Measurements from ENCODE around the gene E2F3. TPM values are rescaled to one million over a fixed set of nuclear protein-coding genes. Genes with fewer than 3 reads are reported as not detected.

E2F3 gene
- polyA plus RNA-seq, 4 donors, result 1.8 to 15.7 (median 4.4) TPM

- no peak for FAIRE-seq
- H3K36me3 ChIP-seq (ENCODE audit: control insufficient read depth in 3 of 3, insufficient read depth in 2 of 3, low read depth in 1 of 3, low read length in 3 of 3), result peaks cover 0 to 13% (median 3%) of the 10 kb centered on the region in 3 donors
- 89 to 94% (median 89%) methylated on average over 7 of the region's 7 CpGs for WGBS, 3 donors
Measured at GRCh38 chr6:20468209-20468608, 66.5 kb downstream of the E2F3 start.

GRCh38 chr6:20472748-20473147 is 71.1 kb downstream of the E2F3 start:
- FAIRE-seq (no peak), DNase-seq (no peak)
- Histone ChIP-seq H3K36me3 (ENCODE audit: control insufficient read depth in 3 of 3, insufficient read depth in 2 of 3, low read depth in 1 of 3, low read length in 3 of 3) (peaks cover 0 to 9% (median 3%) of the 10 kb centered on the region in 3 donors), H3K27me3 (ENCODE audit: control insufficient read depth in 3 of 3, insufficient read depth in 3 of 3, low read length in 3 of 3) (no peaks in the 10 kb centered on the region), H3K9me3 (ENCODE audit: control insufficient read depth in 2 of 2, insufficient read depth in 1 of 2, low read depth in 1 of 2, low read length in 1 of 2) (no peaks in the 10 kb centered on the region), H3K4me1 (ENCODE audit: control insufficient read depth in 3 of 3, insufficient read depth in 2 of 3, low read depth in 1 of 3, low read length in 2 of 3) (peaks cover 0 to 3% (median 2%) of the 10 kb centered on the region in 3 donors), H3K27ac (ENCODE audit: low read depth in 1 of 3, low read length in 2 of 3) (no peak overlapping the region), H3K4me3 (ENCODE audit: low read depth in 1 of 3, low read length in 3 of 3) (no peak overlapping the region)
- 86 to 93% (median 91%) methylated on average over 3 of the region's 3 CpGs for WGBS, 3 donors

More at GRCh38 chr6:20468209-20468608, 66.5 kb downstream of the E2F3 start:
- H3K9me3 ChIP-seq (ENCODE audit: control insufficient read depth in 2 of 2, insufficient read depth in 1 of 2, low read depth in 1 of 2, low read length in 1 of 2), result peaks cover 0 to under 1% of the 10 kb centered on the region in 2 donors
- H3K4me1 ChIP-seq (ENCODE audit: control insufficient read depth in 3 of 3, insufficient read depth in 2 of 3, low read depth in 1 of 3, low read length in 2 of 3), result no peaks in the 10 kb centered on the region
- no peak overlapping the region for H3K27ac ChIP-seq (ENCODE audit: low read depth in 1 of 3, low read length in 2 of 3)
- no peaks in the 10 kb centered on the region for H3K27me3 ChIP-seq (ENCODE audit: control insufficient read depth in 3 of 3, insufficient read depth in 3 of 3, low read length in 3 of 3)
- no peak for DNase-seq
- no peak overlapping the region for H3K4me3 ChIP-seq (ENCODE audit: low read depth in 1 of 3, low read length in 3 of 3)

- peaks cover 0 to 2% (median 0%) of the 10 kb centered on the region in 3 donors for H3K36me3 ChIP-seq (ENCODE audit: control insufficient read depth in 3 of 3, insufficient read depth in 2 of 3, low read depth in 1 of 3, low read length in 3 of 3)
- DNase-seq (no peak), FAIRE-seq (no peak)
- H3K9me3 ChIP-seq (ENCODE audit: control insufficient read depth in 2 of 2, insufficient read depth in 1 of 2, low read depth in 1 of 2, low read length in 1 of 2), result no peaks in the 10 kb centered on the region
- 83 to 93% (median 85%) methylated on average over 1 of the region's 1 CpG for WGBS, 3 donors
- H3K27me3 ChIP-seq (ENCODE audit: control insufficient read depth in 3 of 3, insufficient read depth in 3 of 3, low read length in 3 of 3), result no peaks in the 10 kb centered on the region
- no peak overlapping the region for H3K27ac ChIP-seq (ENCODE audit: low read depth in 1 of 3, low read length in 2 of 3)
- peaks cover 0 to 3% (median 2%) of the 10 kb centered on the region in 3 donors for H3K4me1 ChIP-seq (ENCODE audit: control insufficient read depth in 3 of 3, insufficient read depth in 2 of 3, low read depth in 1 of 3, low read length in 2 of 3)
- no peak overlapping the region for H3K4me3 ChIP-seq (ENCODE audit: low read depth in 1 of 3, low read length in 3 of 3)
Measured at GRCh38 chr6:20473518-20473917, 71.8 kb downstream of the E2F3 start.

- FAIRE-seq (no peak), DNase-seq (no peak)
- H3K27ac ChIP-seq (ENCODE audit: low read depth in 1 of 3, low read length in 2 of 3), result no peak overlapping the region
- no peaks in the 10 kb centered on the region for H3K27me3 ChIP-seq (ENCODE audit: control insufficient read depth in 3 of 3, insufficient read depth in 3 of 3, low read length in 3 of 3)
- H3K4me1 ChIP-seq (ENCODE audit: control insufficient read depth in 3 of 3, insufficient read depth in 2 of 3, low read depth in 1 of 3, low read length in 2 of 3), result peaks cover 0 to 3% (median 2%) of the 10 kb centered on the region in 3 donors
- no peak overlapping the region for H3K4me3 ChIP-seq (ENCODE audit: low read depth in 1 of 3, low read length in 3 of 3)
- peaks cover 0 to 7% (median 0%) of the 10 kb centered on the region in 3 donors for H3K36me3 ChIP-seq (ENCODE audit: control insufficient read depth in 3 of 3, insufficient read depth in 2 of 3, low read depth in 1 of 3, low read length in 3 of 3)
- 87 to 92% (median 90%) methylated on average over 7 of the region's 7 CpGs for WGBS, 3 donors
- H3K9me3 ChIP-seq (ENCODE audit: control insufficient read depth in 2 of 2, insufficient read depth in 1 of 2, low read depth in 1 of 2, low read length in 1 of 2), result no peaks in the 10 kb centered on the region
Measured at GRCh38 chr6:20474874-20475542, 73.3 kb downstream of the E2F3 start.

GRCh38 chr6:20476501-20477043 is 74.9 kb downstream of the E2F3 start:
- Histone ChIP-seq H3K4me1 (ENCODE audit: control insufficient read depth in 3 of 3, insufficient read depth in 2 of 3, low read depth in 1 of 3, low read length in 2 of 3) (peaks cover 0 to 3% (median 2%) of the 10 kb centered on the region in 3 donors), H3K27me3 (ENCODE audit: control insufficient read depth in 3 of 3, insufficient read depth in 3 of 3, low read length in 3 of 3) (no peaks in the 10 kb centered on the region), H3K9me3 (ENCODE audit: control insufficient read depth in 2 of 2, insufficient read depth in 1 of 2, low read depth in 1 of 2, low read length in 1 of 2) (no peaks in the 10 kb centered on the region), H3K27ac (ENCODE audit: low read depth in 1 of 3, low read length in 2 of 3) (no peak overlapping the region), H3K36me3 (ENCODE audit: control insufficient read depth in 3 of 3, insufficient read depth in 2 of 3, low read depth in 1 of 3, low read length in 3 of 3) (peaks cover 0 to 15% (median 2%) of the 10 kb centered on the region in 3 donors), H3K4me3 (ENCODE audit: low read depth in 1 of 3, low read length in 3 of 3) (no peak overlapping the region)
- FAIRE-seq (no peak), DNase-seq (peak in 1 of 2 donors; percentile 29)
- WGBS, 3 donors, result 93 to 96% (median 95%) methylated on average over 6 of the region's 6 CpGs

GRCh38 chr6:20477485-20477884 is 75.8 kb downstream of the E2F3 start:
- FAIRE-seq (no peak), DNase-seq (peak; percentile 46 to 50)
- no peaks in the 10 kb centered on the region for H3K27me3 ChIP-seq (ENCODE audit: control insufficient read depth in 3 of 3, insufficient read depth in 3 of 3, low read length in 3 of 3)
- H3K36me3 ChIP-seq (ENCODE audit: control insufficient read depth in 3 of 3, insufficient read depth in 2 of 3, low read depth in 1 of 3, low read length in 3 of 3), result peaks cover 0 to 17% (median 2%) of the 10 kb centered on the region in 3 donors
- no peak overlapping the region for H3K27ac ChIP-seq (ENCODE audit: low read depth in 1 of 3, low read length in 2 of 3)
- H3K4me3 ChIP-seq (ENCODE audit: low read depth in 1 of 3, low read length in 3 of 3), result no peak overlapping the region
- H3K4me1 ChIP-seq (ENCODE audit: control insufficient read depth in 3 of 3, insufficient read depth in 2 of 3, low read depth in 1 of 3, low read length in 2 of 3), result peaks cover 0 to 3% (median 2%) of the 10 kb centered on the region in 3 donors
- 23 to 65% (median 57%) methylated on average over 2 of the region's 2 CpGs for WGBS, 3 donors
- no peaks in the 10 kb centered on the region for H3K9me3 ChIP-seq (ENCODE audit: control insufficient read depth in 2 of 2, insufficient read depth in 1 of 2, low read depth in 1 of 2, low read length in 1 of 2)

GRCh38 chr6:20479060-20479459 is 77.4 kb downstream of the E2F3 start:
- Histone ChIP-seq H3K4me1 (ENCODE audit: control insufficient read depth in 3 of 3, insufficient read depth in 2 of 3, low read depth in 1 of 3, low read length in 2 of 3) (peaks cover 0 to 3% (median 2%) of the 10 kb centered on the region in 3 donors), H3K36me3 (ENCODE audit: control insufficient read depth in 3 of 3, insufficient read depth in 2 of 3, low read depth in 1 of 3, low read length in 3 of 3) (peaks cover 0 to 20% (median 4%) of the 10 kb centered on the region in 3 donors), H3K27me3 (ENCODE audit: control insufficient read depth in 3 of 3, insufficient read depth in 3 of 3, low read length in 3 of 3) (no peaks in the 10 kb centered on the region), H3K27ac (ENCODE audit: low read depth in 1 of 3, low read length in 2 of 3) (no peak overlapping the region), H3K4me3 (ENCODE audit: low read depth in 1 of 3, low read length in 3 of 3) (no peak overlapping the region), H3K9me3 (ENCODE audit: control insufficient read depth in 2 of 2, insufficient read depth in 1 of 2, low read depth in 1 of 2, low read length in 1 of 2) (no peaks in the 10 kb centered on the region)
- FAIRE-seq (no peak), DNase-seq (no peak)
- WGBS, 3 donors, result 68 to 75% (median 70%) methylated on average over 5 of the region's 5 CpGs

GRCh38 chr6:20479526-20479925 is 77.8 kb downstream of the E2F3 start:
- Histone ChIP-seq H3K4me1 (ENCODE audit: control insufficient read depth in 3 of 3, insufficient read depth in 2 of 3, low read depth in 1 of 3, low read length in 2 of 3) (peaks cover 0 to 3% (median 2%) of the 10 kb centered on the region in 3 donors), H3K36me3 (ENCODE audit: control insufficient read depth in 3 of 3, insufficient read depth in 2 of 3, low read depth in 1 of 3, low read length in 3 of 3) (peaks cover 0 to 20% (median 4%) of the 10 kb centered on the region in 3 donors), H3K9me3 (ENCODE audit: control insufficient read depth in 2 of 2, insufficient read depth in 1 of 2, low read depth in 1 of 2, low read length in 1 of 2) (no peaks in the 10 kb centered on the region), H3K4me3 (ENCODE audit: low read depth in 1 of 3, low read length in 3 of 3) (no peak overlapping the region), H3K27ac (ENCODE audit: low read depth in 1 of 3, low read length in 2 of 3) (no peak overlapping the region), H3K27me3 (ENCODE audit: control insufficient read depth in 3 of 3, insufficient read depth in 3 of 3, low read length in 3 of 3) (no peaks in the 10 kb centered on the region)
- no peak for FAIRE-seq
- 97% methylated on average over 9 of the region's 9 CpGs for WGBS, 3 donors
- DNase-seq, result no peak

All from small intestine (tissue), 7 donors.